ENCODE data around the gene SPG21.

Gene SPG21

GRCh38 chr15:64991536-64992135 lies 1.9 kb upstream of the SPG21 start:
- no peak for DNase-seq

DNA sequence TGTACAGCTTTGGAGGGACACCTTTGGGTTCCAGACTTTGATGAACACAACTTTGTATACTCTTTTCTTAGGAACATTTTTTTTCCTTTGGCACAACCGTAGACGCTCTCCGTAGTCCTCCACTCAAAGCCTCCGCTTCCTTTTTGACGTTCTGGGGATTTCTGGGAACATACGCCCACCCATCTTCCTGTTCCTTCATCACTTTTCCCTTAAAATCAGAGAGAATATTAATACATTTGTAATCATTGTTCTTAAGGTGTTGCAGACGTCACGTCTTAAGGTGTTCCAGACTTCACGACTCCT lies 405 bp upstream of the SPG21 start:
- DNase-seq: no peak

GRCh38 chr15:64987136-64987535 lies 2.6 kb downstream of the SPG21 start:
- no peak for DNase-seq

- no peak for DNase-seq
Measured at GRCh38 chr15:64985366-64986033, 4.2 kb downstream of the SPG21 start.

- no peak for DNase-seq
Measured at GRCh38 chr15:64982472-64982871, 7.2 kb downstream of the SPG21 start.

- DNase-seq: no peak
Measured at GRCh38 chr15:64981812-64982431, 7.8 kb downstream of the SPG21 start.

DNA sequence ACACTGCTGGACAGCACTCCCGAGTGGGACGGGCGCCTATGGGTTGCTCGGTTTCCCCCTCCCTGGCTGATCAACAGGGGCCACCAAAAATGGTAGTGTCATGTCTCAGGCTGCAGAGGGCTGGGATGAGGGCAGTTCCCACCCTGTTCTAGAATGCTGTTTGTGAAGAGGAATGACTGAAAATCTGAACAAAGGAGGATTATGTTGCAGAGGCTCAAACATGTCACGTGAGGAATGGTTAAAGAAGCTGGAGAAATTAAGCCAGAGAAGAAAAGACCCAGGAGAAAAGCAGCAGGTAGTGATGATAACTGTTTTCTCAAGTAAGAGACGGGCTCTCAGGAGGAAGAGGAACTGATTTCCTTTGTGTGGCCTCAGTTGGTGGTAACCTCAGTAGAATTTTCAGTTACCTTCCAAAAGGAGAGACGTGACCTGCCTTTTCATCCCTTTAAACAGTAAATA lies 10.4 kb downstream of the SPG21 start:
- no peak for DNase-seq

DNA sequence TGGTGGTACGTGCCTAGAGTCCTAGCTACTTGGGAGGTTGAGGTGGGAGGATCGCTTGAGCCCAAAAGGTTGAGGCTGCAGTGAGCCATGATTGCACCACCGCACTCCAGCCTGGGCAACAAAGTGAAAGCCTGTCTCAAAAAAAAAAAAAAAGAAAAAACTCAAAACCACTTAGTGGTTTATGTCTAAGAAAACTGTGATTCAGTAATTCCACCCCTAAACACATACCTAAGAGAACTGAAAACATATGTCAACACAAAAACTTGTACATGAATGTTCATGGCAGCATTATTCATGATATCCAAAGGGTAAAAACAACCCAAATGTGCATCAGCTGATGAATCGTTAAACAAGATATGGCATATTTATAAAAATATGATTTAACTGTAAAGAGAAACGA lies 14.3 kb downstream of the SPG21 start:
- no peak for DNase-seq

GRCh38 chr15:64970698-64971097 lies 19.0 kb downstream of the SPG21 start:
- no peak for DNase-seq

DNA sequence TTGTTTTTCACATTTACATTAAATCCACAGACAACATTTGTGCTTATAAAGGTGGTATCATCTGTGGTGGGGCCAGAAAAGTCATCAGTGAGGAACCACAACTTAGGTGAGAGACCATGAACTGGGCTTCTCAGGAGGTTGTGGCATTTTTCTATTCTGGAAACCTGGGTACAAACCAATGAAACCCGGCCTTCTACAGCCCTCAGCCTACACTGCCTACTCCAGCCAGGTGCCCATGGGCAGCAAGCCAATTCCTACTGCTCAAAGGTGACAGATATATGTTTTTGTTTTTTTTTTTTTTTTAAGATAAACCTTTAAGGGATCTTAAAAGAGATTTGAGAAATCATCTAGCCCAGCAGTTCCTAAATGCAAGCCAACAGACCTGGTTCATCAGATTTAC lies 20.3 kb downstream of the SPG21 start:
- no peak for DNase-seq

GRCh38 chr15:64961013-64961412 lies 28.7 kb downstream of the SPG21 start:
- no peak for DNase-seq

DNA sequence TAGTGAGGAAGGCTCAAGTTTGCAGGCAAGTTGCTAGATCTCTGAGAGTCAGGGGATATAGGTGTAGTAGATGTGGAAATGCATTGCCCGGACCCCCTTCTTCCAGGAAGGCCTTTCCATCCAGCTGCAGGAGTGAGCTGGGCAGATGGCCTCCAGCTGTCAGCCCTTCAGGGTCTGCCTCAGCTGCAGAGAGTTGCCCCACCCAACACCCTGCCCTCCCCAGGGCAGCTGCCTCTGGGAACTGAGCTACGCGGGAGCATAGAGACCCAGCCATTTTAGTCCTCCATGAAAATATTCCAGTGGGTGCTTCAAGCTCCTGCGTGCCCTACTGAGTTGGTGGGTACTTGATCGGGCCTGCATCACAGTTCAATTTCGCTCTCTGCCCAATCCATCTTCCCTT lies 29.6 kb downstream of the SPG21 start:
- DNase-seq: no peak

GRCh38 chr15:64959128-64959527 lies 30.6 kb downstream of the SPG21 start:
- no peak for DNase-seq

DNA sequence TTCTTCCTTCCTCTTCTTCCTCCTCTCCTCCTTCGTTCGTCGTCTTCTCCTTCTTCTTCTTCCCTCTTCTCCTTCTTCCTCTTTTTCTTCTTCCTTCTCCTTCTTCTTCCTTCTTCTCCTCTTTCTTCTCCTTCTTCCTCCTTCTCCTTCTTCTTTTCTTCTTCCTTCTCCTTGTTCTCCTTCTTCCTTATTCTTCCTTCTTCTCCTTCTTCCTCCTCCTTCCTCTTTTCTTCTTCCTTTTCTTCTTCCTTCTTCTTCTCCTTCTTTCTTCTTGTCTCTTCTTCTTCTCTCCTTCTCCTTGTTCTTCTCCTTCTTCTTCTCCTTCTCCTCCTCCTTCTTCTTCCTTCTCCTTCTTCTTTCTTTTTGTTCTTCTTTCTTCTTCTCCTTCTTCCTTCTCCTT lies 35.3 kb downstream of the SPG21 start:
- no peak for DNase-seq

DNA sequence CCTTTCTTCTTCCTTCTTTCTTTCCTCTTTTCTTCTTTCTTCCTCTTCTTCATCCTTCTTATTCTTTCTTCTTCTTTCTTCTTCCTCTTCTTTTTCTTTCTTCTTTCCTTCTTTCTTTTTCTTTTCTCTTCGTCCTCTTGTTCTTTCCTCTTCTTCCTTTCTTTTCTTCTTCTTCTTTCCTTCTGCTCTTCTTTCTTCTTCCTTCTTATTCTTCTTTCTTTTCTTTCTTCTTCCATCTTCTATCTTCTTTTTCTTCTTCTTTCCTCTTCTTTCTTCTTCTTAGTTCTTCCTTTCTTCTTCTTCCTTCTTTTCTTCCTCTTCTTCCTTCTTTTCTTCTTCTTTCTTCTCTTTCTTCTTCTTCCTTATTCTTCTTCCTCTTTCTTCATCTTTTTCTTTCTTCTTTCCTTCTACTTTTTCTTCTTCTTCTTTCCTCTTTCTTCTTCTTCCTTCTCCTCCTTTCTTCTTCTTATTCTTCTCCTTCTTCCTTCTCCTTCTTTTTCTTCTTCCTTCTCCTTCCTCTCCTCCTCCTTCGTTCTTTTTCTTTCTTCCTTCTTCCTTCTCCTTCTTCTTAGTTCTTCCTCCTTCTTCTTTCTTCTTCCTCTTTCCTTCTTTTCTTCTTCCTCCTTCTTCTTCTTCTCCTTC lies 37.8 kb downstream of the SPG21 start:
- no peak for DNase-seq

DNA sequence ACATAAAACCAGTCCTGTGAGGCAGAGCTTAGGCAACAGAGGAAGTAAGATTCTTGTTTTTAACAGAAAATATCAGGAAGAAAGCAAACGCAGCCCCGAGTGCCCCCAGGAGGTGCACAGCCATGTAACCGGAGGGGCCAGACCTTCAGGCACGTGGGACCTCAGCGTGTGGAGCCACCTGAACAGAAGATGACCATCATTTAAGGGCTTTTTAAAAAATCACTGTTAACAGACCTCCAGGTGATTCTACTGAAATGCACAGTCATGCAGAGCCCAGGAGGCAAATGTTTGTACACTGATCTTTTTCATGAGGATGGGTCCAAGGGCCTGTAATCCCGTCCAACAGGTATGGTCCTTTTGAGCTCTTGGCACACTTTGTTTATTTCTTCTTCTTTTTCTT lies 38.8 kb downstream of the SPG21 start:
- DNase-seq: no peak

GRCh38 chr15:64949383-64950186 lies 40.1 kb downstream of the SPG21 start:
- DNase-seq: no peak

GRCh38 chr15:64948916-64949315 lies 40.8 kb downstream of the SPG21 start:
- no peak for DNase-seq

GRCh38 chr15:64947211-64947610 lies 42.5 kb downstream of the SPG21 start:
- DNase-seq: no peak

DNA sequence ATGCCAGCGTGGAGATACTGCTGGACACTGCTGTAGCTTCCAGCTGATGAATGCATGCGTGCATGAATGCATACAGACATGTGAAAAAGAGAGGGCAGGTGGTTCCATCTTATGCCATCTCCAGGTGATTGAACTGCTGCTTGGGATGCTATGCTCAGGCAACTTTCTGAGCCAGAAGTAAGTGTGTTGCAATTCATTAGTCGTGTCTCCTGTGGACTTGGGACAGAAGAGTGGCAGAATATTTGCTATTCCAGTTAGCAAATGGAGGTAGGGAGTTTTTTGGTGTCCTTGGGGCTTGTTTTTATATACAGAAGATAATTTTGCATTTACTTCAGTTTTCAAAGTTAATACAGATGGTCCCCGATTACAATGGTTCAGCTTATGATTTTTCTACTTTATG lies 44.8 kb downstream of the SPG21 start:
- DNase-seq: no peak

GRCh38 chr15:64943512-64944225 lies 46.0 kb downstream of the SPG21 start:
- DNase-seq: no peak

- no peak for DNase-seq
Measured at GRCh38 chr15:64942356-64942755, 47.4 kb downstream of the SPG21 start.

GRCh38 chr15:64938192-64938591 lies 51.5 kb downstream of the SPG21 start:
- no peak for DNase-seq
